A549 (cell line): ENCODE data around the gene OVAAL.

ENCODE experiments used
- MYC ChIP-seq: IDR thresholded peaks from 2 replicates; pipeline ENCODE4 v1.6.1; 2012; ENCODE audit warnings: mild to moderate bottlenecking, inconsistent platforms, low read length, improper control_type of control experiment, borderline replicate concordance
- TF ChIP-seq, protein P1 (sequence below): fragments of >200 bp; sonication (Bioruptor Twin); formaldehyde crosslinking; IDR thresholded peaks from 3 replicates; pipeline ENCODE4 v1.6.1; 2016

GRCh38 chr1:180515364-180515763 is 43.4 kb upstream of the OVAAL start:
- TF ChIP-seq, protein P1, sequence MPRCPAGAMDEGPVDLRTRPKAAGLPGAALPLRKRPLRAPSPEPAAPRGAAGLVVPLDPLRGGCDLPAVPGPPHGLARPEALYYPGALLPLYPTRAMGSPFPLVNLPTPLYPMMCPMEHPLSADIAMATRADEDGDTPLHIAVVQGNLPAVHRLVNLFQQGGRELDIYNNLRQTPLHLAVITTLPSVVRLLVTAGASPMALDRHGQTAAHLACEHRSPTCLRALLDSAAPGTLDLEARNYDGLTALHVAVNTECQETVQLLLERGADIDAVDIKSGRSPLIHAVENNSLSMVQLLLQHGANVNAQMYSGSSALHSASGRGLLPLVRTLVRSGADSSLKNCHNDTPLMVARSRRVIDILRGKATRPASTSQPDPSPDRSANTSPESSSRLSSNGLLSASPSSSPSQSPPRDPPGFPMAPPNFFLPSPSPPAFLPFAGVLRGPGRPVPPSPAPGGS = no peak
- no peak for TF ChIP-seq MYC
